Activated naive CD4-positive, alpha-beta T cell treated with anti-CD3 and anti-CD28 coated beads, Interleukin-2, amount 50 U/mL, for 72 hours (primary cell): ENCODE data around the gene GRAP2. TPM values are rescaled to one million over a fixed set of nuclear protein-coding genes. Genes with fewer than 3 reads are reported as not detected.
"Not testable (repeated sequence)": the region's sequence is repeated elsewhere in the genome, so short reads cannot be mapped to it uniquely, and the experiment has no call there.

ENCODE experiments used
- ATAC-seq, 2 donors: fragments of 150-1000 bp; cut with Tn5 transposase; 2 replicates each; pipeline ENCODE4 v1.10.0; 2021; ENCODE audit warnings: mild to moderate bottlenecking in 2 of 2, moderate library complexity in 2 of 2
- DNase-seq, 2 donors: peaks; one replicate each; pipeline ENCODE4 v3.0.0; 2021 to 2022; ENCODE audit warnings: low spot score in 2 of 2
- H3K27ac Mint-ChIP-seq, 2 donors: one replicate each; pipeline ENCODE4 v1.8.0; 2022; ENCODE audit warnings: mild to moderate bottlenecking in 2 of 2, mixed read lengths in 2 of 2
- H3K36me3 Mint-ChIP-seq, 2 donors: one replicate each; pipeline ENCODE4 v1.8.0; 2022; ENCODE audit warnings: mixed read lengths in 2 of 2
- H3K9me3 Mint-ChIP-seq, 2 donors: one replicate each; pipeline ENCODE4 v1.8.0; 2022; ENCODE audit warnings: mixed read lengths in 2 of 2
- total RNA-seq, 2 donors: library from RNA; stranded (reverse); gene quantifications; one replicate each; pipeline ENCODE4 v1.2.3, GENCODE V29; 2022

The GRAP2 gene
- total RNA-seq, 2 donors from 2014 or later = 42.4 to 54.6 TPM

DNA sequence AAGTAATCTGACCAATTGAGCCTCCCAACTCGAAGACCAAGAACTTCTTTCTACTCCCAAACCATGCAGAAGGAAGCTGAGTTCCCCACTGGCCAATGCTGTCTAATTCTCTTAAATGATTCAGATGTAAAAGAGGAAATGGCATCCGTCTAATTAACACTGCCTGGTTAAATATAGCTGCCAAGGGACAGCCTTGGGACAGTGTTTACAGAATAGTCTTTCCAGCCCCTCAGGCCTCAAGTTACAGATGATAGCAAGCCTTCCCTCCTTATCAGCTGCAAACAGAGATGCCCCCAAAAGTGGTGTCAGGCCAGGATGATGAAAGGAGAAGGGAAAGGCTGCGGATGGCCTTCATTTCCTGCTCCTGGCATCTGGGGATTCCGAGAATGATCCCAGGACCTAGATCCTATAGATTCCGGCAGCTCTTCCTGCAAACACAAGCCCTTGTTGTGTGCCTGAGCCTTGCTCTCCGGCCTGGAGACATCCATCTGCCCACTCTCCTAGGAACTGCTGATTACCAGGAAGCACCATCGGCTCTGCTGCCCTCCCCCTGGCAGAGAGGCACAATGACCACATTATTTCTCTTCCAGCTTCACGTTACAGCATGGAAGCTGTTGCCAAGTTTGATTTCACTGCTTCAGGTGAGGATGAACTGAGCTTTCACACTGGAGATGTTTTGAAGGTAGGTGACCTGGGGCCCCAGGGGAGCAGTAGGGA, 45.8 kb downstream of the GRAP2 start:
- DNase-seq = no peak
- Mint-ChIP-seq H3K9me3 (peaks cover 6 to 12% of the 10 kb centered on the region in 2 donors), H3K27ac (peak overlapping the region; percentile 80 to 82)

DNA sequence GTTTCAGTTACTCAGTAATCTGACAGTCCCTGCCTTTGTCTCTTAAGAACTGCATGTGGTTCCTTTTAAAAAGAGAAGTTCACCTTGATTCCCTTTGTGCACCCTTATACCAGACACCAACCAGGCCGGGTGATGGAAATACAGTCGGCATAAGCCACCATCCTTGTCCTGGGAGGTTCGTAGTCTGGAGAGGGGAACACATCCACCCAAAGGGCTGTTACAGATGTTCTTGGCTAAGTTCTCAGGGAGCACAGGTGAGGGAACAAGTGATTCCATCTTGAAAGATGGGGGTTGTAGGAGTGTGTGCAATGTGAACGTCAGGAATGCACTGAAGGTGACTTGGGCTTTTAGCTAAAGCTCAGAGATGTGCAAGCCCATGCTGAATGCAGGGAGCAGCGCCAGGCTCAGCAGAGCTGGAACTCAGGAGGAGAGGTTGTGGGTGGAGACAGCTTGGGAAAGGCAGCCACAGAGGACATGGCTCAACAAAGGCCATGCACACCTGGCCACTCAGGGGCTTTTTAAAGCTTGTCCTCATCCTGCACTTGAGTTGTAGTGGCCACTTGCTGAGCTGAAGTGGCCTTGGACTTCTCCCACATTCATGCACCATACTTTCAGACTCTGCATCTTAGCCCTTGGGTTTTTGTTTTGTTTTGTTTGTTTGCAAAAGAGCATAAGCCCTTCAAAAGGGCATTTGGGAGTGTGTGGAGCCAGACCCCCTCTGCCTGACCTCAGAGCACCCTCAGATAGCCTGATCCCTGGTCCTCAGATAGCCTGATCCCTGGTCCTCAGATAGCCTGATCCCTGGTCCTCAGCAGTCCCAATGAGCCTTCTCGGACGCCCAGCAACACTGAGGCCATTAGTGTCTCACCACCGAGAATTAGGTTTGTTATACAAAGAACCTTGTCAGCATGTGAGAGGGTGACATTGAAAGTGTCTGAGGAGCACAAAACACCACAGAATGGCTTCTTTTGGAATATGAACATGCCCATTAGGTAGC, 46.6 kb downstream of the GRAP2 start:
- Mint-ChIP-seq H3K36me3 (peaks cover 33 to 49% of the 10 kb centered on the region in 2 donors), H3K9me3 (peaks cover 6 to 12% of the 10 kb centered on the region in 2 donors), H3K27ac (peak overlapping the region; percentile 80 to 82)
- no peak for DNase-seq
- no peak for ATAC-seq

More for the DNA sequence above, 45.8 kb downstream of the GRAP2 start:
- peaks cover 30 to 45% of the 10 kb centered on the region in 2 donors for H3K36me3 Mint-ChIP-seq
- no peak for ATAC-seq

DNA sequence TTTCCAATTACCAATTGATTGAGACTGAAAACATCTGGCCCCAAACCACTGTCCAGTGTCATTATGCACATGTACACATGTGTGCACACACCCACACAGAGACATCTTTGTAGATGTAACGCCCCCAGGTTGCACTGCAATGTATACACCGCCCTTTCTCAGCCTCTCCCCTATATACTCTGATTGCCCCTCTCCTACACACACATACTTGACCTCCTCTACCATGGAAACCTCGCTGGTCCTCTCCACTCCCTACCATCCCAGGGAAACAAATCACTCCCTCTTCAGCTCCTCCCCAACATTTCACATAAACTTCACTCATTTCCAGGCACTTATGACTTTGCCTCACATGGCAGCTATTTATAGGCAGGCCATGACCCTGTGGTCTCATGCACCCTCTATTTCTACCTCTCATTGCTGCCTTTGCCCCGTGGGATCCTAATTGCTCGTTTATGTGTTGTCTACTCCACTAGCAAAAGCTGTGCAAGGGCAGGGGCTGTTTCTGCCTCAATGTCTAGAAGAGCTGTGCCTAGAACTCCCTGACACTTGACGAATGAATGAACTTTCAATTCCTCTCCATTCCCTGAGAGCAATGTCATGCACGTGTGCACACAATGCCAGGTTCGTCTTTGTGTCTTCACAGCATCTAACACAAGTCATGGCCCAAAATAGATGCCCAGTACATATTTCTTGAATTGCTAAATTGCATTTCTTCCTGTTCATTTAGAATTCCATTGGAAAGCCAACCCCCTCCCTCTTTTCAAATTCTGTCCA, 49.3 kb downstream of the GRAP2 start:
- peaks cover 49 to 63% of the 10 kb centered on the region in 2 donors for H3K36me3 Mint-ChIP-seq
- DNase-seq (no peak), ATAC-seq (no peak)
- peaks cover 6 to 12% of the 10 kb centered on the region in 2 donors for H3K9me3 Mint-ChIP-seq
- H3K27ac Mint-ChIP-seq = peak overlapping the region; percentile 0 to 22

DNA sequence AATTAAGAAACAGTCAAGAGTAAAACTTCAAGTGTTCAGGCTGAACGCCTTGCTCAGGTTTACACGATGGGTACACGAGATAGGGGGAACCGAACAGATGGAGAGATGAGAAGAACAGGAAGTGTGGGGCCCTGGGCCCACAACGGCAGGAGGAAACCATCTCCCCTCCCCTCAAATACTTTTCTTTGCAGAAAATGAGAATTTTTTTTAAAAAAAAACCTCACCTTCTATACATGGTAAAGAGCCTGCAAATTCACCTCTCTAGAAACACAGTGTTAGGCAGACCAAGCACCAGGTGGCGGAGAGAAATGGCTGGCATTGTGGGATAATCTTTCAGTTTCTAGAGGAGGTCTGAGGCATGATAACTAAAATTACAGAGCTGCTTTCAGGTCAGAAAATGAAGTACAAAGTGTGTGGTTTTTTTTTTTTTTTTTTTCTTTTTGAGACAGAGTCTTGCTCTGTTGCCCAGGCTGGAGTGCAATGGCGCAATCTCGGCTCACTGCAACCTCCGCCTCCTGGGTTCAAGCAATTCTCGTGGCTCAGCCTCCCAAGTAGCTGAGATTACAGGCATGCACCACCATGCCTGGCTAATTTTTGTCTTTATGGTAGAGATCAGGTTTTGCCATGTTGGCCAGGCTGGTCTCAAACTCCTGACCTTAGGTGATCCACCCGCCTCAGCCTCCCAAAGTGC, 50.9 kb downstream of the GRAP2 start:
- not testable (repeated sequence) for DNase-seq
- peaks cover 6 to 12% of the 10 kb centered on the region in 2 donors for H3K9me3 Mint-ChIP-seq
- H3K36me3 Mint-ChIP-seq = peaks cover 55 to 69% of the 10 kb centered on the region in 2 donors
- peak; percentile 72 to 75 for ATAC-seq
- H3K27ac Mint-ChIP-seq = peak overlapping the region; percentile 33 to 79

DNA sequence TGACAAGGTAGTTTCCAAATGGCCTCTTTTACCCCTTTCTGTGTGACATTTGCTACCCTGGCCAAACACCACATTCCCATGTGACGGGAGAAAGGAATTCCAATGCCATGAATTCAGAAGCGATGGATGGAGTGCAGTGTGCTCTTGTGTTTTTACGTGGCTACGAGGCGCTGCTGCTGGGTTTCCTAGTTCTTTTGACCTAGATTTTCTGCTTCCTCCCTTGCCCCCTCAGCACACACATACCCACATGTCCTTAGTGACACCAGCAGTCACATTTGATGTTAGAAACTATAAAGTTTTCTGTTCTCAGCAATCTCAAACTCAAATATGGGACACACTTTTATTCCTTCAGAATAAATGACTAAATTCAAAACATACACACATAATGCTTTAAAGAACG, 51.5 kb downstream of the GRAP2 start:
- peaks cover 55 to 75% of the 10 kb centered on the region in 2 donors for H3K36me3 Mint-ChIP-seq
- ATAC-seq = no peak

DNA sequence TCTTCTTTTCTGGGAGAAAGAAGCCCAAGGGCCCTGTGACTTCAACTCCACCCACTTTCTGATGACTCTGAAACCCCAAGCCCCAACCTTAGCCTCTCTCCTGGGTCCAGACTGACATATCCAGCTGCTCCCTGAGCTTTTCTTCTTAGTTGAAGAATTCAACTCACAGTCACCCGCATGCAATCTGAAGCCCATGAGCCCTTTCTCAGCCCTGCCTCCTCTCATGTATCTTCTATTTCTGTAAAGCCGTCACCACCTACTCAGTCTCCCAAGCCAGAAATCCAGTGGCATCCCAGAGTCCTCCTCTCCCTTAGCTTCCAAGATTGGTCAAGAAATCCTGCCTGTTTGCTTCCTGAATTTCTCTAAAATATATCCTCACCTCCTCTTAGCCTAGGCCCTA, 52.2 kb downstream of the GRAP2 start:
- DNase-seq (no peak), ATAC-seq (no peak)
- peaks cover 6 to 12% of the 10 kb centered on the region in 2 donors for H3K9me3 Mint-ChIP-seq
- H3K36me3 Mint-ChIP-seq = peaks cover 58 to 82% of the 10 kb centered on the region in 2 donors
- peak overlapping the region in 1 of 2 donors; percentile 79 for H3K27ac Mint-ChIP-seq

More for the DNA sequence above, 51.5 kb downstream of the GRAP2 start:
- Mint-ChIP-seq H3K27ac (peak overlapping the region; percentile 67 to 79), H3K9me3 (peaks cover 6 to 12% of the 10 kb centered on the region in 2 donors)
- DNase-seq = no peak

DNA sequence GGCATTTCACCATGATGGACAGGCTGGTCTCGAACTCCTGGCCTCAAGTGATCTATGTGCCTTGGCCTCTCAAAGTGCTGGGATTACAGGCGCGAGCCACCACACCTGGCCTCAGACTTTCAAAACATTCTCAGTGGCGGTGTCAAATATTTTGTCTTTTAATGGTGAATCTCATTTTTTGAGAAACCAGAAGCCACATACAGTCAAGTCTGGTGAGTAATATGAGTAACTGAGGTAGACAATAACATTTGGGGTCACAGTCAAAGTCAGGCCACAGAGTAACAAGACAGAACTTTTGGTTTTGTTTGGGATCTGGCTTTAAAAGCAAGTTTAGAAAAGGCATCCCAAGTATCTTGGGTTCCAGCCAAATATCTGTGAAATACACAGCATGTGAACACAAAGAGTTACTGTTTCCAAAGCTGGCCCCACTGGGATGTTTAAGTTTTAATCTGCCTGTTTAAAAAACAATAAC, 53.7 kb downstream of the GRAP2 start:
- H3K27ac Mint-ChIP-seq = peak overlapping the region; percentile 61 to 79
- peak; percentile 72 to 79 for ATAC-seq

DNA sequence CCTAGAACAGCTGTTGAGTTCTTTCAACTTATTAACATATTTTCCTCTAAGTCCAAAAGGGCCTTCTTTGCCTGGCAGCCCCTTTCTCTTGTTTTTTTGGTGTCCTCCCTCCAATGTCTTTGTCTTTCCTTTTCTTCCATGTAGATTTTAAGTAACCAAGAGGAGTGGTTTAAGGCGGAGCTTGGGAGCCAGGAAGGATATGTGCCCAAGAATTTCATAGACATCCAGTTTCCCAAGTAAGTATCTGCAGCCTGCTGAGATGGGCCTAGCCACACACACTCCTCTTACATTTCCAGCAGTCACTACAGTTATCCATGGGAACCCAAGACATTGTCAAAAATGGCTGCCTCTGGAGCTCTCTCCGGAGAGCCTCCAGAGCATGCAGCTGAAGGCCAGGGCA, 54.8 kb downstream of the GRAP2 start:
- H3K36me3 Mint-ChIP-seq = peaks cover 63 to 86% of the 10 kb centered on the region in 2 donors
- DNase-seq (no peak), ATAC-seq (no peak)
- H3K9me3 Mint-ChIP-seq = peaks cover 0 to 8% of the 10 kb centered on the region in 2 donors
- no peak overlapping the region for H3K27ac Mint-ChIP-seq

More for the DNA sequence above, 53.7 kb downstream of the GRAP2 start:
- Mint-ChIP-seq H3K9me3 (peaks cover 6 to 12% of the 10 kb centered on the region in 2 donors), H3K36me3 (peaks cover 63 to 83% of the 10 kb centered on the region in 2 donors)
- DNase-seq = peak; percentile 40 to 65

DNA sequence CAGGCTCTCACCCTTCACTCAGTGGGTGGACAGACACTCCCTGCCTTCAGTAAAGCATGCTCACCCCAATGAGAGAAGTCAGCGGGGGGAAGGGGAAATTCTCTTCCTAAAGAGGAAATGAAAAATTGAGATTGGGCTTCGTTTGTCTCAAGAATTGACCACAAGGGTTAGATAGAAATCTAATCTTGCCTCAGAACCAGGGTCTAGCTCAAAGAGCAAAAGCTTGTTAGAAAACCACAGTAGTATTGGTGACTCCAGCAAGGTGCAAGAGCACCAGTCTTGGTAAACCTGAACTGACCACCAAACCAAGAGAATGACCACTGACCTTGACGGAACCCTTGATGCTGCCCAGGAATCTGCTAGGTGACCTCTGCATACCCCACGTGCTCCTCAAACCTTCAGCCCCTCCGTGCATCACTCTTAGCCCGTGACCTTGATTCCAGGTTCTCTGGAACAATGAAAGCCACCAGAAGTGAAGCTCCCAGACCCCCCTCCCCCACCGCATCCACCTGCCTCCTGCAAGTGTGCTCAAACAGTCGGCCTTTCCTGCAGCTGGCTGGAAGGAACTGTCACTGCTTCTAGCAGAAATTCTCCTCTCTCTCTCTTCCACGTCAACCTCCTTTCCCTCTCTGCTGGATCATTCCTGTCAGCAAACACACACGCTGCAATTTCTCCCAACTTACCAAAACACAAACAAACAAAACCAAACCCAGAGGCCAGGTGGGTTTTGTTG, 56.2 kb downstream of the GRAP2 start:
- ATAC-seq (no peak), DNase-seq (no peak)
- H3K27ac Mint-ChIP-seq = peak overlapping the region in 1 of 2 donors; percentile 73
- no peaks in the 10 kb centered on the region for H3K9me3 Mint-ChIP-seq
- H3K36me3 Mint-ChIP-seq = peaks cover 59 to 87% of the 10 kb centered on the region in 2 donors

DNA sequence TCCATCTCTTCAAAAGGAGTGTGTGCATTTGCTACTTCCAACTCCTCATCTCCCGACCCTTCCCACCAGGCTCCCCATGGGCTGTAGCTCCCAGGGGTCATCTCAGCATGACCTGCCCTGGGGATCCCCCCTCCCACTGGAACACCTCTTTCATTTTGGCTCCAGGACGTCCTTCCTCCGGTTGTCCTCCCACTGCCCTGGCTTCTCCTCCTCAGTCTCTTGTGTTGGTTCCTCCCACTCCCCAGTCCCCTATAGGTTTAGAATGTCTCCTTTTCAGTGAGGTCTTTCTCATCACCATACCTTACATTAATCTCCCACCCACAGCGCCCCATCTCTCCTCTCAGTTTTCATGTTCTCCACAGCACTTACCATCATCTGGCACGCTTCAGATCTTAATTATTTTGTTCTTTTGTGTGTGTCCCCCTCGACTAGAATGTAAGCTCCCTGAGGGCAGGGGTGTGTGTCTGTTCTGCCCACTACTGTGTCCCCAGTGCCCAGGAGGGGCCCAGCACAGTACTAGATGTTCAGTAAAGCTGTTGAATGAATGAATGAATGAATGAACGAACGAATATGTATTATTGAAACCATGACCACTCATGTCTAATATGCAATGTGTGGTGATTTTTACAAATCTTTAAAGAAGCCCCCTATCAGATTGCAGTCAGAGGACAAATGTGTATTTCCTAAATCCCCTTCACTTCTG, 57.3 kb downstream of the GRAP2 start:
- no peaks in the 10 kb centered on the region for H3K9me3 Mint-ChIP-seq
- H3K36me3 Mint-ChIP-seq = peaks cover 50 to 83% of the 10 kb centered on the region in 2 donors

DNA sequence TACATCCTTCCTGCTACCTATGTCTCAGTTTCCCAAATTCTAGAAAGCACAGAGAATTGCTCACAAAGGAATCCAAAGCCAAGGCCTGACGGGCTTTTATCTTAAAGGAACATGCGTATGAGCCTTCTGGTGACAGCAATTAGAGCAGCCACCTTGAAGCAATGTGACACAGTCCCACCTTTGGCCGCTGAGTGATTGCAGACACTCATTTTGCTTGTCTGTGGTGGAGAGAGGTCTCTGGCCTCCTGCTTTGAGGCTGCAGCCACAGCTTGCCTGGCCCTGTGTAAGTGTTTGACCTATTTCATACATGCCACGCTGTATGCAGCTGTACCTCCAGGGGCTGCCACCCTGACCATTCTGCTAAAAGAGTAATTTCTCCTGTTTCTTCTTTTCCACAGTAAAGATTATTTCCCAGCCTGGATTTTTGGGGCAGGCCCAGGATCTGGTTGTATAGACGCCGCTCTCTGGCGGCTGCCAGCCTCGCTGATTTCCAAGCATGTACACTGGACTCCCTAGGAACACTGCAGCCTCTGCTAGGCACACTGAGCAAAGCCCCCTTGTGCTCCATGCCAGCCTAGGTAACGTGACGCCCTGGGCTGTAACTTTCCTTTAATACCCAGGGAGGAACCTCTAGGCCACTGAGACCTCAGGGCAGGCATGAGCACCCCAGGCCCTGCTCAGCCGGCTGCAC, 58.2 kb downstream of the GRAP2 start:
- H3K27ac Mint-ChIP-seq = peak overlapping the region in 1 of 2 donors; percentile 61
- peaks cover 41 to 80% of the 10 kb centered on the region in 2 donors for H3K36me3 Mint-ChIP-seq
- no peaks in the 10 kb centered on the region for H3K9me3 Mint-ChIP-seq
- DNase-seq (no peak), ATAC-seq (no peak)

More for the DNA sequence above, 57.3 kb downstream of the GRAP2 start:
- ATAC-seq (no peak), DNase-seq (no peak)
- peak overlapping the region in 1 of 2 donors; percentile 73 for H3K27ac Mint-ChIP-seq

DNA sequence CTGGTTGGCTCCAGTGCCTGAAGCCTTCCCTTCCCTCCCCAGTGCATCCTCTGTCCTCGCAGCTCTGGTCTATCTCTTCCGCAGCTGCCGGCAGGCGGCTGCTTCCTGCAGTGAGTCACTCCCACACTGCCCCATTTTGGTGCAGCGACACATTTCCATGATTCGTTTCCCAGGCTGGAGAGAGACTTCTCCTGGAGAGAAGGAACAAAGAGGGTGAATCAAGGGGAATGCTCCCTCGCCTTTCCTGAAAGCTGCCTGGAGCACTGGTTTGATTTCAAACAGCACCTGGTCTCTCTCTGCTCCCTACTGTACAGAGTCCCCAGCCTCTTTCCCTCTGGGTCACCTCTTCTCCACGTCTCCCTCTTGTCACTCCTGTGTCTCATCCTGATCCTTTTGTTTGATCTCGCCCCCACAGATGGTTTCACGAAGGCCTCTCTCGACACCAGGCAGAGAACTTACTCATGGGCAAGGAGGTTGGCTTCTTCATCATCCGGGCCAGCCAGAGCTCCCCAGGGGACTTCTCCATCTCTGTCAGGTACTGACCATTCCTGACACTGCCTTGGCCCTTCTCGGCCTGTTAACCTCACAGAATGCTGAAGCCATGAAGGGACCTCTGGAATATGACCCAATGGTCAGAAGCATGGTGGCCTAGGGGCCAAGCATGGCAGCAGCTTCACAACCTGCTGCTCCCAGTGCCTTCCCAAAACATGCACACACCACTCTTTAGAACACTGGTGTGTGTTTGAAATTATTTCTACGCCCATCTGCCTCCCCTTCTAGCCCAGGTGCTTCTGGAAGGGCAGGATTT, 59.0 kb downstream of the GRAP2 start, which contains the start of gene TMA7B:
Gene TMA7B, plus strand, starts transcription at position 758 of the 808 bp plus-strand sequence. CDS start 3,978 bp downstream, outside the sequence.
- no peaks in the 10 kb centered on the region for H3K9me3 Mint-ChIP-seq
- H3K36me3 Mint-ChIP-seq = peaks cover 40 to 85% of the 10 kb centered on the region in 2 donors
- peak; percentile 19 to 20 for ATAC-seq
- H3K27ac Mint-ChIP-seq = peak within 1 kb of the TSS; percentile 31 to 61
- DNase-seq = peak; percentile 38 to 59
